Measurements from ENCODE around the gene ZDHHC1.

ZDHHC1 gene

GRCh38 chr16:67345401-67345800 lies 70.9 kb downstream of the ZDHHC1 start:
- TF ChIP-seq, protein P1, sequence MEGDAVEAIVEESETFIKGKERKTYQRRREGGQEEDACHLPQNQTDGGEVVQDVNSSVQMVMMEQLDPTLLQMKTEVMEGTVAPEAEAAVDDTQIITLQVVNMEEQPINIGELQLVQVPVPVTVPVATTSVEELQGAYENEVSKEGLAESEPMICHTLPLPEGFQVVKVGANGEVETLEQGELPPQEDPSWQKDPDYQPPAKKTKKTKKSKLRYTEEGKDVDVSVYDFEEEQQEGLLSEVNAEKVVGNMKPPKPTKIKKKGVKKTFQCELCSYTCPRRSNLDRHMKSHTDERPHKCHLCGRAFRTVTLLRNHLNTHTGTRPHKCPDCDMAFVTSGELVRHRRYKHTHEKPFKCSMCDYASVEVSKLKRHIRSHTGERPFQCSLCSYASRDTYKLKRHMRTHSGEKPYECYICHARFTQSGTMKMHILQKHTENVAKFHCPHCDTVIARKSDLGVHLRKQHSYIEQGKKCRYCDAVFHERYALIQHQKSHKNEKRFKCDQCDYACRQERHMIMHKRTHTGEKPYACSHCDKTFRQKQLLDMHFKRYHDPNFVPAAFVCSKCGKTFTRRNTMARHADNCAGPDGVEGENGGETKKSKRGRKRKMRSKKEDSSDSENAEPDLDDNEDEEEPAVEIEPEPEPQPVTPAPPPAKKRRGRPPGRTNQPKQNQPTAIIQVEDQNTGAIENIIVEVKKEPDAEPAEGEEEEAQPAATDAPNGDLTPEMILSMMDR (IDR thresholded peaks at IDR 0.05; ENCODE audit: insufficient read depth, low read depth, low read length, missing control alignments), result no peak
- no peak overlapping the region for H3K4me3 ChIP-seq (ENCODE audit: low read depth, low read length)
- DNase-seq (ENCODE audit: low read depth), result no peak

Data from GM12865 (cell line).